ENCODE data around the gene SERTAD1. TPM values are rescaled to one million over a fixed set of nuclear protein-coding genes. Genes with fewer than 3 reads are reported as not detected.
"Not testable (repeated sequence)": the region's sequence is repeated elsewhere in the genome, so short reads cannot be mapped to it uniquely, and the experiment has no call there.

The SERTAD1 gene
- total RNA-seq, 1 donor from 2014 or later: 14.7 TPM

- ATAC-seq: no peak
Measured at GRCh38 chr19:40421993-40422747, 3.6 kb downstream of the SERTAD1 start.

DNA sequence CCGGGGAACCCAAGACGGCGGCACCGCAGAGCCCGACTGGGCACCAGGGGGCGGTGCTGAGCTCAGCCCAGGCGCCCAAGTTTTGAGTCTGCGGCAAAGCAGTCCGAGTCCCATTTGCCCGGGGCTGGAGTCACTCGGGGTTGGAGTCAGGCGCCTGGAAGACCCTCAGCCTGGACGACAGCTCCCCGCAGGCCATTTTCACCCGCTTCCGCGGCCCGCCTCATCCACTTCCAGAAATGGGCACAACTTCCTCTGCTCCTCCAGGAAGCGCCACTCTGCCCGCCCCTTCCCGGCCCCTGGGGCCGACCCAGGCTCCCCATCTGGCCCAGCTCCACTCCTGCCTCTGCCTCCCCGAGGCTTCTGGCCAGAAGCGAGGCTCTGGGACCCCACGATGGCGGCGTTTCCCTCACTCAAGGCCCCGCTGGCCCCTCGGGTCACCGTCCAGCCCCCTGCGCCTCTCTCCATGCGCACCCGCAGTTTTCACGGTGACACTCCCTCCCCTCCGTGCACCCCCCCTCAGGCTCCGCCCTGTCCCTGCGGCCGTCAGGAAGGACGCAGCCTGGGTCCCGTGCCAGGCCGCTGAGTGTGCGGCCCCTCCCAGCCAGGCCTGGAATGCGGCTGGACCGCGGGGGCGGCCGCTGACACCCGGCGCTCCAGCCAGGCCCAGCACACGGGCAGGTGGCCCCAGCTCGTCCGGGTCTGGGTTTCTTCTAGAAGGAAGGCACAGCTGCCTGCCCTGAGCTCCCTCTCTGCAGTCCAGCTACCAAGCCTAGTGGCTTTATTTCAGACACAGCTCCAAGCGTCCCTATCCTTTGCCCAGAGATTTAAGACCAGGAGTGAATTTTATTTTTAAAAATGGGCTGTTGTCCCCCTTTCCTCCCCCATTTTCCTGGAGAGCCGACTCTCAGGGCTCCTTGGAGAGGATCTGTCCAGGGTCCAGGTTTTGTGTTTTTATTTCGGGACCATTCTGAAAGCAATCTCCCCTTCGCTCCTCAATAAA, 4.7 kb downstream of the SERTAD1 start:
- peak; percentile 82 for ATAC-seq

DNA sequence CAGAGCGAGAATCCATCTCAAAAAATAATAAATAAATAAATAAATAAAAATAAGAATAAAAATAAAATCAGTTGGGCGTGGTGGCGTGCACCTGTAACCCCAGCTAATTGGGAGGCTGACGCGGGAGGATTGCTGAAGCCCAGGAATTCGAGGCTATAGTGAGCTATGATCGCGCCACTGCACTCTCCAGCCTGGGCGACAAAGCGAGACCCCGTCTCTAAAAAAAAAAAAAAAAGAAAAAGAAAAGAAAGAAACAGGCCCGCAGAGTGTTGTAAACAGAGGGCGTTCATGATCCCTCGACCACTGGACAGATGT, 5.4 kb downstream of the SERTAD1 start:
- ATAC-seq: no peak

DNA sequence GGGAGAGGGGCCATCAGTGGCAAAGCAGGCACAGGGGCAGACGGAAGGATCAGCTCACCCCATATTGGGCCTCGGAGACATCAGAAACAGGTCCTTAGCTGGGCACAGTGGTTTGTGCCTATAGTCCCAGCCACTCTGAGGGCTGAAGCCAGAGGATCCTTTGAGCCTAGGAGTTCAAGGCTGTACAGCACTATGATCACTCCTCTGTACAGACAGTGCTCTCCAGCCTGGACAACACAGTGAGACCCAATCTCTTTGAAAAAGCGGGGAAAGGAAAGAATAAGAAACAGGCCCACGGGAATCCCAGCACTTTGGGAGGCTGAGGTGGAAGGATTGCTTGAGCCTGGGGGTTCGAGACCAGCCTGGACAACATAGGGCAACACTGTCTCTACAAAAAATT, 6.0 kb downstream of the SERTAD1 start:
- ATAC-seq: no peak

GRCh38 chr19:40419066-40419612, 6.7 kb downstream of the SERTAD1 start:
- ATAC-seq: no peak

GRCh38 chr19:40418040-40418439, 7.8 kb downstream of the SERTAD1 start:
- ATAC-seq: no peak

GRCh38 chr19:40417643-40417981, 8.2 kb downstream of the SERTAD1 start:
- no peak for ATAC-seq

DNA sequence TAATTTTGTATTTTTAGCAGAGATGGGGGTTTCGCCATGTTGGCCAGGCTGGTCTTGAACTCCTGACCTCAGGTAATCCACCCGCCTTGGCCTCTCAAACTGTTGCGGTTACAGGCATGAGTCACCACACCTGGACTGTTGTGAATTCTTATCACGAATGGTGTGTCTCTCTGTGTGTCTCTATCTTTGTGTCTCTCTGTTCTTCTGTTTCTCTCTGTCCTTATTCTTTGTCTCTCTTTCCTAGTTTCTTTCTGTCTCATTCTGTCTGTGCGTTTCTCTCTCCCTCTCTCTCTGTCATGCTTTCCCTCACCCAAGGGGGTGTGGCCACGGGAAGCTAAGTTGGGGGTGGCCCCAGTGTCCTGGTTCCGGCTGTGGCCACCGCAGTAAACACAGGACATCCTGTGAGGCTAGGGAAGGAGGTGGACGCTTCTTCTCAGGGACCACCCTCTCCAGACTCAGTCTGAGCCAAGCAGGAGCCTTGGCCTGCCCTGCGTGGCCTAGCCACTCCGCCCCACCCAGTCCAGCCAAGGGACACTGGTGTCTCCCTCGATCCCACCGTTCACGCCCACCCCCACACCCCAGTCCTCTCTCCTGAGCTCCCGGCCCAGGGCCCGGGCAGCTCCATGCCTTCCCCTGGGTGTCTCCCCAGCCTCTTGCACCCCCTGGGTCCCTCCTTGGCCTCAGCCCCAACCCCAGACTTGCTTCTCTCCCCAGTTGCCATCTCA, 8.7 kb downstream of the SERTAD1 start:
- no peak for ATAC-seq

- ATAC-seq: no peak
Measured at GRCh38 chr19:40415768-40416167, 10.0 kb downstream of the SERTAD1 start.

GRCh38 chr19:40414542-40415535, 11.0 kb downstream of the SERTAD1 start:
- ATAC-seq: no peak

- ATAC-seq: no peak
Measured at GRCh38 chr19:40413291-40413845, 12.4 kb downstream of the SERTAD1 start, which contains the start of gene PRX. TSS of gene PRX (minus strand) at chr19:40413378. CDS start at chr19:40407932, 5,446 bp downstream.

- ATAC-seq: no peak
Measured at GRCh38 chr19:40412866-40413265, 12.9 kb downstream of the SERTAD1 start.

DNA sequence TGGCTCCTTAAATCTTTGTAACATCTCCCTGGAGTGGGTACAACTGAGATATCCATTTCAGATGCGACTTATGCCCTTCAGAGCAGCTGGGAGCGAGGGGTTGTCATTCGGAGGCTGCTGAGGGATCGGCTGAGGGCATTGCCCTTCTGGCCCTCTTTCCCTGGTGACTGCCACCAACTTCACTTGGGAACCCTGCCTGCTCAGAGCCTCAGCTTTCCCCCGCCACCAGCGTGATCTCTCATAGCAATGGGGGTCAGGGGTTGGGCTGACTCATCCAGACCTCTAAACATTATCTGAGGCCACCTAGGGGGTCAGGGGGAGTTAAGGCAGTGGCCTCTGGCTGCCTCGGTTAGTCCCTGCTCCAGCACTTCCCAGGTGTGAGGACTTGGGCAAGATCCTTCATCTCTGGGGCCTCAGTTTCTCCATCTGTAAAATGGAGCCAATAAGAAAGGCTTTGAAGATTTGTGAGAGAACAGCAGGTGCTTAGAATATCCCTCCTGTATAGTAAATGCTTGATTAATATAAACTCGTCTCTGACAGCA, 13.8 kb downstream of the SERTAD1 start:
- ATAC-seq: no peak

DNA sequence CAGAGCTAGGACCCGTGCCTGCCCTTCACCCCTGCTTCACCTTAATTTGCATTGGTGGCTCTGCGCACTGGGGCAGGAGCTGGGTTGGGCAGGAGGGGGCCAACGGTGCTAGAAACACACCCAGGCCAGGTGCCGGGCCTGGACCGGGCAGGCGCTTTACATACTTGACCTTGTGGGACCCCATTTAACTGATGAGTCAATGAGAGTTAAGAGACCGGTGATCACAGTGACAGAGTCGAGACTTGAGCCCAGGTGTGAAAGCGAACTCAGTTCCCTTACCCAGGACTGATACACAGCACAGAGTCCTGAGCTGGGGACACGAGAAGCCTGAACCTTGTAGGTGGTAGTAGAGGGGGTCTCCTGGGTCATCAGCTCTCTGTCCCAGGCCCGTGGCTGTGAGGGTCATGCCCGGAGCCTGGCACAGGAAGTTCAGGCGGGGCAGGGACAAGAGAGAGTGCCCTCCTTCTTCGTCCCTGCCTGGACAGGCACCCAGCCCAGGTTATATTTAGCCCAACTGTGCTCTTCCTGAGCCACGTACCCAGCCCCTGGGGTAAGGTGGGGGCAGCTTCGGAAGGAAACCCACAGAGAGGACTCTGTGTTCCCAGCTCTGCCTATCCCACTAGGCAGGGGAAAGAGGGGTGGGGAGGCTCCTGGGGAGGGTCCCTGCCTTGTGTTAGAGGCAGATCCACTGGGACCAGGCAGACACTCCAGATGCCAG, 14.5 kb downstream of the SERTAD1 start:
- ATAC-seq: peak; percentile 25

GRCh38 chr19:40410030-40410389, 15.8 kb downstream of the SERTAD1 start:
- no peak for ATAC-seq

DNA sequence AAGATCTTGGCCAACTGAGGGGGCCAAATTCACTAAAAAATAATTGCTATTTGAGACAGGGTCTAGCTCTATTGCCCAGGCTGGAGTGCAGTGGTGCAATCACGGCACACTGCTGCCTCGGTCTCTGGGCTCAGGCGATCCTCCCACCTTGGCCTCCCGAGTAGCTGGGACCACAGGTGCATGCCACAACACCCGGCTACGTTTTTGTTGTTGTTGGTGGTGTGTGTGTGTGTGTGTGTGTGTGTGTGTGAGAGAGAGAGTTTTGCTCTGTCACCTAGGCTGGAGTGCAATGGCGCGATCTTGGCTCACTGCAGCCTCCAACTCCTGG, 17.2 kb downstream of the SERTAD1 start:
- ATAC-seq: not testable (repeated sequence)

GRCh38 chr19:40407714-40408597, 17.8 kb downstream of the SERTAD1 start:
- ATAC-seq: no peak

DNA sequence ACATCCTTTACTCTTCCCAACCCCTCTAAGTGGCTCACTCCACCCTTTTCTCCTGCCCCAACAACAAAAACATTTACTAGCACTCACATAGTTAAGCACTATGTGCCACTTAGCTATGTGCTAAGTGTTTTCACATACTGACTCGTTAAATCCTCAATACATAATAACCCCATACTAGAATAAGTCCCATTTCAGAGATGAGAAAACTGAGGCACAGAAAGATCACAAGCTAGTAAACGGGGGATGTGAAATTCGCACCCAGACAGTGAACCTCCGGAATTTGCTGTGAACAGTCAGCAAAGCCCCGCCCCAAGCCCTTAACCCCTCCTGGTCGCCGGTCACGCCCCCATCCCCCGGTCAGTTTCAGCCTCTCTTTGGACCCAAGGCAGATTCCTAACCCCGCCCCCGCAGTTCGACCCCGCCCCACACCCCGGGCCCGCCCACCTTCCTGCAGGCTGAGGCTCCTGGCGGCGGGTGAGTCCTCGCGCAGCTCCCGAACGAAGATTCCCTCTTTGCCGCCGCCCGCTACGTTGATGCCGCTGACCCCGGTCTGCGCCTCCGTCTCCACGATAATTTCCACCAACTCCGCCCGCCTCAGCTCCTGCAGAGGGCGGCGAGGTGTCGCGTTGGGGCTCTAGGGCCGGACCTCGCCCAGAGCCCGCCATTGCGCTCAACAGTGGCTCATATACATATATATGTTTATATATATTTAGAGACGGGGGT, 22.4 kb downstream of the SERTAD1 start:
- ATAC-seq: peak; percentile 83

- ATAC-seq: no peak
Measured at GRCh38 chr19:40400559-40400958, 25.2 kb downstream of the SERTAD1 start.
